Neural cell (in vitro differentiated cells): ENCODE results near the gene SHF. TPM values are rescaled to one million over a fixed set of nuclear protein-coding genes. Genes with fewer than 3 reads are reported as not detected.

ENCODE experiments used
- polyA plus RNA-seq: library from polyadenylated mRNA; depleted of rRNA; stranded (reverse); fragments of >200 nt; gene quantifications from 2 replicates; pipeline ENCODE4 v1.2.3, GENCODE V29; 2014

SHF gene
- polyA plus RNA-seq, 1 donor from 2014 or later: 41.5 TPM

Other genes starting within 250 kb of the SHF start
- not detected in 2 replicates for gene TERB2, start 231.3 kb downstream of the SHF start, polyA plus RNA-seq
- 16.5 and 17.7 TPM in 2 replicates for gene SORD, start 164.8 kb downstream of the SHF start, polyA plus RNA-seq
- gene DUOX2, start 73.8 kb downstream of the SHF start, polyA plus RNA-seq: not detected in 2 replicates
- not detected in 2 replicates for gene DUOXA2, start 73.6 kb downstream of the SHF start, polyA plus RNA-seq
- gene DUOXA1, start 58.1 kb downstream of the SHF start, polyA plus RNA-seq: not detected in 2 replicates
- gene DUOX1, start 58.0 kb downstream of the SHF start, polyA plus RNA-seq: not detected in 2 replicates
- not detected in 2 replicates for gene SLC28A2, start 64.3 kb upstream of the SHF start, polyA plus RNA-seq
- gene GATM, start 190.6 kb upstream of the SHF start, polyA plus RNA-seq: 13.3 and 15.8 TPM in 2 replicates